ENCODE results near the gene SFT2D3.

Gene SFT2D3

DNA sequence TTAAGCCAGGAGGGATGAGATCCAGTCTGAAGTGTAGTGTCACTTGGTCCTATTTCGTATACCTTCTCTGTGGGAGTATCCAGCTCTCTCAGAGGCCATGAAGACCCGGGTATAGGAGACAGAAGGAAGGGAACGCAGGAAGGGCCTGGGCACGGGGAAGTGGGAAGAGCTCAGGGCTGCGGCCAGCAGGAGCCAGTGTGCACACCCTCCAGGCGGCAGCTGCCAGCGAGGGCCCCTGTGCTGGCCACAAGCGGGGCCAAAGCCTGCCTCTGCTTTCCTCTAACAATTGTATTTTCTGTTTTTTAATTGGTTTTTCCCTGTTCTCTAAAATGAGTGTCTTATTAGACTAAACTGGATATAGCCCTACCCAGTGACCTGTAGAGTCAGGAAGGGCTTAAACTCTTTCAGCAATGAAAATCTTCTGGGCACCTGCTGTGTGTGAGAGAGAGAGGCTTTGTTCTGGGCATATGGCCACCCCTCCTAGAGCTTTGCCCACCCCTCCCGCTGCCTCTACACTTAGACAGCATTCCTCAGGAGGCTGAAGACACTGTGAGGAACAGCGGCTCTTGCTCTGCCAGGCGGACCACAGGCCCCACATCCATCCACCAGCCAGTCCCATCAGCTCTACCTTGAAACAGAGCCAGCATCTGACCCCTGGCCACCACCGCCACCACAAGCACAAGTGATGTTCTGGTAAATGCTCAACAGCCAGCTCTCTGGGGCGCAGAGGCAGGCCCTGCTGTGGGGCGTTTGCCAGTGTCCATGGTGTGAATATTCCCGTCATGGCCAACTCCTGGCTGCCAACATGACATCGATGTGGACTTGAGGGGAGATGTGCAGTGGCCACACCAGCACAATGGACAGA lies 45.9 kb upstream of the SFT2D3 start:
- peaks cover 20% of the 10 kb centered on the region for H3K4me1 ChIP-seq (ENCODE audit: control insufficient read depth, low read length)
- no peaks in the 10 kb centered on the region for H3K9me3 ChIP-seq (ENCODE audit: control insufficient read depth, insufficient read depth, low read length)
- H3K27me3 ChIP-seq (ENCODE audit: control insufficient read depth, low read length) = no peaks in the 10 kb centered on the region
- H3F3A ChIP-seq (ENCODE audit: control insufficient read depth, insufficient read depth) = no peaks in the 10 kb centered on the region; the same call in 1 of the 2 replicates
- no peaks in the 10 kb centered on the region for H4K20me1 ChIP-seq (ENCODE audit: control insufficient read depth, insufficient read depth, low read depth, low read length)
- no peak overlapping the region for H3K4me3 ChIP-seq (ENCODE audit: low read length)
- H3K36me3 ChIP-seq (ENCODE audit: control insufficient read depth, low read length) = no peaks in the 10 kb centered on the region
- H3K79me2 ChIP-seq (ENCODE audit: control insufficient read depth, low read length) = no peaks in the 10 kb centered on the region
- no peak for TF ChIP-seq EZH2phosphoT487 (IDR thresholded peaks at IDR 0.05; ENCODE audit: borderline replicate concordance, low read length)
- no peak for TF ChIP-seq CTCF (IDR thresholded peaks at IDR 0.05; ENCODE audit: low read depth, low read length, poor library complexity, severe bottlenecking)
- H3K4me2 ChIP-seq (ENCODE audit: low read length) = no peak overlapping the region
- H3K9me2 ChIP-seq (replicated peaks; ENCODE audit: control insufficient read depth, low read length) = no peaks in the 10 kb centered on the region
- H3K27ac ChIP-seq (ENCODE audit: low read depth, low read length) = no peak overlapping the region

DNA sequence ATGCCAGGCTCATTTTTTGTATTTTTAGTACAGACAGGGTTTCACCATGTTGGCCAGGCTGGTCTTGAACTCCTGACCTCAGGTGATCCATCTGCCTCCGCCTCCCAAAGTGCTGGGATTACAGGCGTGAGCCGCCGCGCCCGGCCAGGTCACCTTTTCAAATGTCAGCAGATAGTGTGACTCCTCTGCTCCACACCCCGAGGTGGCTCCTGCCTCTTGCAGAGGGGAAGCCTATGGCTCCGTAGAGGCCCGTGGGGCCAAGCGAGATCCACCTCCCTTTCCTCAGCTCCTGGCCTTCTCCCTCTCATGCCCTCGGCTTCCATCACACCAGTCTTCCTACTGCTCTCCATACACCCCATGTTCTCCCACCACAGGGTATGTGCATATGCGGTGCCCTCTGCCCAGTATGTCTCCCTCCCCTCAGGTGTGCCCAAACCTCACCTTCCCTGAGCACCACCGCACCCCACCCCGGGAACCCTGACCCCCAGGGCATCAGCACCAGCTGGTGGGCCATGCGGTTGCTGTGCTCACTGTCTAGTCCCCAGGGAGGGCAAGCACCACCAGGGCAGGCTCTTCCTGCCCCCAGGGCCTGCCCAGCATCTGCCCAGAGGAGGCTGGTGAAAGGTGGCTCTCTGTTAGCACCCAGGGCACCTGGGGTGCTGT lies 44.6 kb upstream of the SFT2D3 start:
- H3K9me2 ChIP-seq (replicated peaks; ENCODE audit: control insufficient read depth, low read length) = no peaks in the 10 kb centered on the region
- H3K4me1 ChIP-seq (ENCODE audit: control insufficient read depth, low read length) = peaks cover 18% of the 10 kb centered on the region
- H3K36me3 ChIP-seq (ENCODE audit: control insufficient read depth, low read length) = no peaks in the 10 kb centered on the region
- no peaks in the 10 kb centered on the region for H3K79me2 ChIP-seq (ENCODE audit: control insufficient read depth, low read length)
- H3K27ac ChIP-seq (ENCODE audit: low read depth, low read length) = no peak overlapping the region
- no peaks in the 10 kb centered on the region for H3K27me3 ChIP-seq (ENCODE audit: control insufficient read depth, low read length)
- H3F3A ChIP-seq (ENCODE audit: control insufficient read depth, insufficient read depth) = no peaks in the 10 kb centered on the region; the same call in 1 of the 2 replicates
- TF ChIP-seq EZH2phosphoT487 (IDR thresholded peaks at IDR 0.05; ENCODE audit: borderline replicate concordance, low read length) (no peak), CTCF (IDR thresholded peaks at IDR 0.05; ENCODE audit: low read depth, low read length, poor library complexity, severe bottlenecking) (no peak)
- H3K4me3 ChIP-seq (ENCODE audit: low read length) = no peak overlapping the region
- no peaks in the 10 kb centered on the region for H4K20me1 ChIP-seq (ENCODE audit: control insufficient read depth, insufficient read depth, low read depth, low read length)
- no peak overlapping the region for H3K4me2 ChIP-seq (ENCODE audit: low read length)
- no peaks in the 10 kb centered on the region for H3K9me3 ChIP-seq (ENCODE audit: control insufficient read depth, insufficient read depth, low read length)

DNA sequence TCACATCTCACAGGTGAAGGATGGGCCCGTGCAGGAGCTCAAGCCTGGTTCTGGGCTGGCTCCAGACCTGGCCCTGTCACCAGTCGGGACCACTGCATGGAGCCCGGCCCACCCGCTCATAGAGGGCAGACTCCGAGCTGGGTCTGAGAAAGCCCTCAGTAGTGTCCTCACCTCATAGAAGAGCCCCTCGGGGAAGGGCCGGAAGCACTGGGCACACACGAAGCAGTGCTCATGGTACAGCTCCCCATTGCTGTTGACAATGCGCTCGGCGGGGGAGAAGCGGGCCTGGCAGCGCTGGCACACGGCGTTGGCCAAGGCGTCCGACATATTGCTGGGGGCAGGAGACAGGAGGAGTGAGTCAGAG lies 44.1 kb upstream of the SFT2D3 start:
- Histone ChIP-seq H3K9me2 (replicated peaks; ENCODE audit: control insufficient read depth, low read length) (no peaks in the 10 kb centered on the region), H3K4me3 (ENCODE audit: low read length) (no peak overlapping the region), H3K9me3 (ENCODE audit: control insufficient read depth, insufficient read depth, low read length) (no peaks in the 10 kb centered on the region), H3K36me3 (ENCODE audit: control insufficient read depth, low read length) (no peaks in the 10 kb centered on the region), H3K27me3 (ENCODE audit: control insufficient read depth, low read length) (no peaks in the 10 kb centered on the region), H3K4me2 (ENCODE audit: low read length) (no peak overlapping the region), H3K79me2 (ENCODE audit: control insufficient read depth, low read length) (no peaks in the 10 kb centered on the region), H3K4me1 (ENCODE audit: control insufficient read depth, low read length) (peaks cover 12% of the 10 kb centered on the region), H3F3A (ENCODE audit: control insufficient read depth, insufficient read depth) (no peaks in the 10 kb centered on the region; the same call in 1 of the 2 replicates), H3K27ac (ENCODE audit: low read depth, low read length) (no peak overlapping the region), H4K20me1 (ENCODE audit: control insufficient read depth, insufficient read depth, low read depth, low read length) (no peaks in the 10 kb centered on the region)
- no peak for TF ChIP-seq EZH2phosphoT487 (IDR thresholded peaks at IDR 0.05; ENCODE audit: borderline replicate concordance, low read length)

DNA sequence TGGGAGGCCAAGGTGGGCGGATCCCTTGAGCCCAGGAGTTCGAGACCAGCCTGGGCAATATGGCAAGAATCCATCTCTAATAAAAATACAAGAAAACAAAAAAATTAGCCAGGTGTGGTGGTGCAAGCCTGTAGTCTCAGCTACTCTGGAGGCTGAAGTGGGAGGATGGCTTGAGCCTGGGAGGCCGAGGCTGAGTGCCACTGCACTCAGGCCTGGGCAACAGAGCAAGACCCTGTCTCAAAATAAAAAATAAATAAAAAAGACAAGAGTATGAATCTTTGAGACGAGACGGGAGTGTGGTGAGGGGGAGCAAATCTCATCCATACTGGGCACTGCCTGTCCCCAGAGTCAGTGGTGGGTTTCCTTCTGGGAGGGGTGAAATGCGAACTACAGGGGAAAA lies 43.2 kb upstream of the SFT2D3 start:
- no peak overlapping the region for H3K4me3 ChIP-seq (ENCODE audit: low read length)
- no peaks in the 10 kb centered on the region for H3K9me3 ChIP-seq (ENCODE audit: control insufficient read depth, insufficient read depth, low read length)
- no peak overlapping the region for H3K4me2 ChIP-seq (ENCODE audit: low read length)
- H3K36me3 ChIP-seq (ENCODE audit: control insufficient read depth, low read length) = no peaks in the 10 kb centered on the region
- H3K9me2 ChIP-seq (replicated peaks; ENCODE audit: control insufficient read depth, low read length) = no peaks in the 10 kb centered on the region
- peaks cover 3% of the 10 kb centered on the region; the same call in 1 of the 2 replicates for H3K4me1 ChIP-seq (ENCODE audit: control insufficient read depth, low read length)
- H3K79me2 ChIP-seq (ENCODE audit: control insufficient read depth, low read length) = no peaks in the 10 kb centered on the region
- H3K27me3 ChIP-seq (ENCODE audit: control insufficient read depth, low read length) = no peaks in the 10 kb centered on the region
- H3F3A ChIP-seq (ENCODE audit: control insufficient read depth, insufficient read depth) = no peaks in the 10 kb centered on the region
- no peak overlapping the region for H3K27ac ChIP-seq (ENCODE audit: low read depth, low read length)
- H4K20me1 ChIP-seq (ENCODE audit: control insufficient read depth, insufficient read depth, low read depth, low read length) = no peaks in the 10 kb centered on the region
- TF ChIP-seq CTCF (IDR thresholded peaks at IDR 0.05; ENCODE audit: low read depth, low read length, poor library complexity, severe bottlenecking) (no peak), EZH2phosphoT487 (IDR thresholded peaks at IDR 0.05; ENCODE audit: borderline replicate concordance, low read length) (no peak)
